K562 (cell line): Measurements from ENCODE around the gene ERF. TPM values are rescaled to one million over a fixed set of nuclear protein-coding genes. Genes with fewer than 3 reads are reported as not detected.

Source experiments
- BCL6 ChIP-seq: fragments of 250-450 bp; sonication (Bioruptor Pico); IDR thresholded peaks from 2 replicates; pipeline ENCODE4 v1.4.0; 2020
- CHD2 ChIP-seq: IDR thresholded peaks from 2 replicates; pipeline ENCODE4 v1.6.1; 2011; ENCODE audit warnings: low read depth, low read length
- CREB1 ChIP-seq, 2 experiments: sonication (generic) in 1 of 2; formaldehyde crosslinking in 1 of 2; IDR thresholded peaks; 2 replicates each; pipeline versions ENCODE4 v1.6.1 to v1.8.0; 2012 to 2022; ENCODE audit warnings: inconsistent platforms in 1 of 2, mild to moderate bottlenecking in 1 of 2, missing genetic modification reagents in 1 of 2, moderate library complexity in 1 of 2
- DPF2 ChIP-seq: fragments of 450-650 bp; IDR thresholded peaks from 2 replicates; pipeline ENCODE4 v1.6.1; 2016
- FOS ChIP-seq: IDR thresholded peaks from 3 replicates; pipeline ENCODE4 v1.6.1; 2011; ENCODE audit not compliant: insufficient read length; ENCODE audit errors: extremely low read depth
- LARP7 ChIP-seq: fragments of 450-650 bp; IDR thresholded peaks from 2 replicates; pipeline ENCODE4 v1.6.1; 2016
- LEF1 ChIP-seq: fragments of 450-650 bp; IDR thresholded peaks from 2 replicates; pipeline ENCODE4 v1.6.1; 2016; ENCODE audit warnings: mild to moderate bottlenecking
- MTA3 ChIP-seq: fragments of 450-650 bp; formaldehyde crosslinking; IDR thresholded peaks from 2 replicates; pipeline ENCODE4 v1.6.1; 2017; ENCODE audit warnings: mild to moderate bottlenecking, borderline replicate concordance
- ZC3H8 ChIP-seq: fragments of 450-650 bp; IDR thresholded peaks from 2 replicates; pipeline ENCODE4 v1.6.1; 2017
- ZKSCAN1 ChIP-seq: fragments of 150-350 bp; IDR thresholded peaks from 2 replicates; pipeline ENCODE4 v1.6.1; 2016; ENCODE audit warnings: low read depth, low read length
- ZNF143 ChIP-seq: sonication (generic); formaldehyde crosslinking; IDR thresholded peaks from 2 replicates; pipeline ENCODE4 v1.9.0; 2022; ENCODE audit warnings: mild to moderate bottlenecking, missing genetic modification reagents
- ZNF3 ChIP-seq: fragments of 250-450 bp; sonication (Bioruptor Pico); IDR thresholded peaks from 2 replicates; pipeline ENCODE4 v1.5.0; 2021; ENCODE audit warnings: mild to moderate bottlenecking, moderate library complexity
- ZNF384 ChIP-seq: IDR thresholded peaks from 2 replicates; pipeline ENCODE4 v1.6.1; 2012; ENCODE audit warnings: low read depth, low read length, improper control_type of control experiment
- ZNF785 ChIP-seq: fragments of 250-450 bp; sonication (Bioruptor Pico); IDR thresholded peaks from 2 replicates; pipeline ENCODE4 v1.4.0; 2020; ENCODE audit warnings: mild to moderate bottlenecking
- polyA plus RNA-seq, 8 experiments: library from polyadenylated mRNA; depleted of rRNA in 4 of 8; stranded (reverse) in 5 of 8; unstranded in 3 of 8; fragments of >200 nt; fragmentation: Nextera tagmentation in 2 of 8; fragmentation: Illumina TruSeq in 1 of 8; extraction: Ambion mirVana in 2 of 8; extraction: Trizol in 1 of 8; gene quantifications; 2 replicates each; pipeline versions ENCODE4 v1.2.1 to v1.2.3, GENCODE V29; 2011 to 2014; ENCODE audit warnings: inconsistent platforms in 1 of 8, missing spikeins in 1 of 8
- total RNA-seq, 7 experiments: library from RNA; depleted of rRNA in 6 of 7; stranded (reverse); fragments of >200 nt in 6 of 7; fragmentation: Illumina TruSeq in 2 of 7; extraction: Trizol in 2 of 7; gene quantifications; 2 replicates each; pipeline versions ENCODE4 v1.2.1 to v1.2.3, GENCODE V29; 2011 to 2021; ENCODE audit warnings: low replicate concordance in 1 of 7
- TF ChIP-seq, protein P1 (sequence below): conservative IDR thresholded peaks from 2 replicates; pipeline ENCODE4 v1.6.1; 2011; ENCODE audit warnings: low read depth, mild to moderate bottlenecking, low read length; ENCODE audit not compliant: control insufficient read depth
- TF ChIP-seq, protein P2 (sequence below): fragments of 250-450 bp; sonication (Bioruptor Pico); IDR thresholded peaks from 2 replicates; pipeline ENCODE4 v1.8.0; 2022; ENCODE audit warnings: inconsistent platforms
- TF ChIP-seq, protein P3 (sequence below): fragments of 250-450 bp; sonication (Bioruptor Pico); IDR thresholded peaks from 2 replicates; pipeline ENCODE4 v1.8.0; 2022; ENCODE audit warnings: moderate library complexity, mild to moderate bottlenecking, inconsistent platforms
- TF ChIP-seq, protein P4 (sequence below): fragments of 250-450 bp; sonication (Bioruptor Pico); IDR thresholded peaks from 2 replicates; pipeline ENCODE4 v1.9.0; 2021; ENCODE audit warnings: mild to moderate bottlenecking, inconsistent platforms

The ERF gene
- total and polyA plus RNA-seq, 9 of the 15 experiments (the other 6 are each of a cell fraction or from before 2014, with no cell fraction given), result 0.03 to 75.4 (median 27.0) TPM

DNA sequence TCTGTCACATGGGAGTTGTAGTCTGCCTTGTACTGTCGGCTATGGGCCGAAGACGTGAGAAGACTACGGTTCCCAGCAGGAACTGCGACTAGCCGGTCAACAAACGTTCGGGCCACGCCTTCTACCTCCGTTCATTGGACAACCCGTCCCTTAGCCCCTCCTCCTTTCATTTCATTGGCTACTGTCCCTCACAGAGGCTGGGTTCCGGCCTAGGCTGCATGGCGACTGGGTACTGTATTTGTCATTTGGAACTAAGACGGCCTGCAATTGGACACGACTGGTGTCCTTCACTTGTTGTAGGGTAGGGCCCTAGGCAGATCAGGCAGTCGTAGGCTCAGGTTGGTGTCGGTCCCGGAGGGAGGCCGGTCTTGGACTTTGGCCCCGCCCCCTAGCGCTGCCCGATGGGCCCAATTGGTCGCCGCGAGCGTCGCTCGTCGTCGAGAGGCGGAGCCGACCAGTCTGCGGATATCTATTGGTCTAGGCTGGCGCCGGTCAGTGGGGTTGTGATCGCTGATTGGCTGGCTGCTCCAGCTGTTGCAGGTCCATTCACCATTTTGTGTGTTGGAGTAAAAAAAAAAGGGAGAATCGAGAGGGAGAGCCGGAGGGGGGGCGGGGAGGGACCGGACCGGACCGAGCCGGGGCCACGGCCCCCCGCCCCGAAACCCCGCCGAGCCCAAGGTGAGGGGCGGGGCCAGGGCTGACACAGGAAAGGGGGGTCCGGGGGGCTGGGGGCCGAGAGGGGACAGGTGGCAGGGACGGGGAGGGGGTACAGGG, 14.0 kb upstream of the ERF start, which contains the start of gene CIC (continued):
- 0 out of 2 replicates have a peak, but pooled peaks have one; percentile 67 for TF ChIP-seq CREB1 (IDR thresholded peaks at IDR 0.05)
- peak; percentile 76 for TF ChIP-seq CREB1 (CRISPR knock-in tag; IDR thresholded peaks at IDR 0.05)
- TF ChIP-seq MTA3, result peak; percentile 88; the same call in 1 of the 2 replicates
- peak; percentile 97 for TF ChIP-seq FOS
- peak; percentile 98 for TF ChIP-seq ZNF384
- TF ChIP-seq ZKSCAN1, result 0 out of 2 replicates have a peak, but pooled peaks have one; percentile 16
- TF ChIP-seq ZNF785 (CRISPR knock-in tag), result no peak
- TF ChIP-seq DPF2, result no peak
- no peak for TF ChIP-seq LARP7
- TF ChIP-seq ZC3H8, result no peak
- TF ChIP-seq BCL6 (CRISPR knock-in tag), result no peak
- TF ChIP-seq, protein P1, sequence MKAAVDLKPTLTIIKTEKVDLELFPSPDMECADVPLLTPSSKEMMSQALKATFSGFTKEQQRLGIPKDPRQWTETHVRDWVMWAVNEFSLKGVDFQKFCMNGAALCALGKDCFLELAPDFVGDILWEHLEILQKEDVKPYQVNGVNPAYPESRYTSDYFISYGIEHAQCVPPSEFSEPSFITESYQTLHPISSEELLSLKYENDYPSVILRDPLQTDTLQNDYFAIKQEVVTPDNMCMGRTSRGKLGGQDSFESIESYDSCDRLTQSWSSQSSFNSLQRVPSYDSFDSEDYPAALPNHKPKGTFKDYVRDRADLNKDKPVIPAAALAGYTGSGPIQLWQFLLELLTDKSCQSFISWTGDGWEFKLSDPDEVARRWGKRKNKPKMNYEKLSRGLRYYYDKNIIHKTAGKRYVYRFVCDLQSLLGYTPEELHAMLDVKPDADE, result peak; percentile 83; the same call in 1 of the 2 replicates
- peak; percentile 99 for TF ChIP-seq ZNF143
- TF ChIP-seq, protein P2, sequence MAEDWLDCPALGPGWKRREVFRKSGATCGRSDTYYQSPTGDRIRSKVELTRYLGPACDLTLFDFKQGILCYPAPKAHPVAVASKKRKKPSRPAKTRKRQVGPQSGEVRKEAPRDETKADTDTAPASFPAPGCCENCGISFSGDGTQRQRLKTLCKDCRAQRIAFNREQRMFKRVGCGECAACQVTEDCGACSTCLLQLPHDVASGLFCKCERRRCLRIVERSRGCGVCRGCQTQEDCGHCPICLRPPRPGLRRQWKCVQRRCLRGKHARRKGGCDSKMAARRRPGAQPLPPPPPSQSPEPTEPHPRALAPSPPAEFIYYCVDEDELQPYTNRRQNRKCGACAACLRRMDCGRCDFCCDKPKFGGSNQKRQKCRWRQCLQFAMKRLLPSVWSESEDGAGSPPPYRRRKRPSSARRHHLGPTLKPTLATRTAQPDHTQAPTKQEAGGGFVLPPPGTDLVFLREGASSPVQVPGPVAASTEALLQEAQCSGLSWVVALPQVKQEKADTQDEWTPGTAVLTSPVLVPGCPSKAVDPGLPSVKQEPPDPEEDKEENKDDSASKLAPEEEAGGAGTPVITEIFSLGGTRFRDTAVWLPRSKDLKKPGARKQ (CRISPR knock-in tag), result no peak
- no peak for TF ChIP-seq ZNF3 (CRISPR knock-in tag)
- TF ChIP-seq, protein P3, sequence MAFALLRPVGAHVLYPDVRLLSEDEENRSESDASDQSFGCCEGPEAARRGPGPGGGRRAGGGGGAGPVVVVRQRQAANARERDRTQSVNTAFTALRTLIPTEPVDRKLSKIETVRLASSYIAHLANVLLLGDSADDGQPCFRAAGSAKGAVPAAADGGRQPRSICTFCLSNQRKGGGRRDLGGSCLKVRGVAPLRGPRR (CRISPR knock-in tag), result no peak
- TF ChIP-seq, protein P4, sequence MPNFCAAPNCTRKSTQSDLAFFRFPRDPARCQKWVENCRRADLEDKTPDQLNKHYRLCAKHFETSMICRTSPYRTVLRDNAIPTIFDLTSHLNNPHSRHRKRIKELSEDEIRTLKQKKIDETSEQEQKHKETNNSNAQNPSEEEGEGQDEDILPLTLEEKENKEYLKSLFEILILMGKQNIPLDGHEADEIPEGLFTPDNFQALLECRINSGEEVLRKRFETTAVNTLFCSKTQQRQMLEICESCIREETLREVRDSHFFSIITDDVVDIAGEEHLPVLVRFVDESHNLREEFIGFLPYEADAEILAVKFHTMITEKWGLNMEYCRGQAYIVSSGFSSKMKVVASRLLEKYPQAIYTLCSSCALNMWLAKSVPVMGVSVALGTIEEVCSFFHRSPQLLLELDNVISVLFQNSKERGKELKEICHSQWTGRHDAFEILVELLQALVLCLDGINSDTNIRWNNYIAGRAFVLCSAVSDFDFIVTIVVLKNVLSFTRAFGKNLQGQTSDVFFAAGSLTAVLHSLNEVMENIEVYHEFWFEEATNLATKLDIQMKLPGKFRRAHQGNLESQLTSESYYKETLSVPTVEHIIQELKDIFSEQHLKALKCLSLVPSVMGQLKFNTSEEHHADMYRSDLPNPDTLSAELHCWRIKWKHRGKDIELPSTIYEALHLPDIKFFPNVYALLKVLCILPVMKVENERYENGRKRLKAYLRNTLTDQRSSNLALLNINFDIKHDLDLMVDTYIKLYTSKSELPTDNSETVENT, result peak; percentile 70; the same call in 1 of the 2 replicates
- TF ChIP-seq LEF1, result no peak
- TF ChIP-seq CHD2, result peak; percentile 90
